K562 (cell line): ENCODE data around the gene IFT172. TPM values are rescaled to one million over a fixed set of nuclear protein-coding genes. Genes with fewer than 3 reads are reported as not detected.

Source experiments
- ATAC-seq: fragments of 200-7000 bp; cut with Tn5 transposase; 3 replicates; pipeline ENCODE4 v1.9.1; 2020; ENCODE audit warnings: moderate library complexity
- BruUV-seq: library from RNA; stranded (reverse); fragments of 400-500 nt; replicated peaks from 2 replicates; lab custom pipeline; 2021; lab: Mats Ljungman, UMichigan
- CTCF ChIA-PET: fragments of 300-600 bp; formaldehyde crosslinking; extraction: SDS; loops from one replicate; lab custom pipeline; 2021; ENCODE audit warnings: low intra/inter-chr PET ratio; lab: Yijun Ruan, JAX
- POLR2A ChIA-PET: fragments of 300-600, 350-650 bp; sonication (Branson Sonifier 250); formaldehyde crosslinking; extraction: SDS; loops from one replicate; lab custom pipeline; 2021; ENCODE audit warnings: antibody characterized with exemption, inconsistent platforms; lab: Yijun Ruan, JAX
- DNase-seq, 4 experiments: peaks; one replicate each; pipeline versions ENCODE4 v3.0.0 to v3.0.0-alpha.2; 2011 to 2018; ENCODE audit warnings: low spot score in 3 of 4, mixed read lengths in 3 of 4; ENCODE audit errors: extremely low read depth in 1 of 4
- FAIRE-seq: peaks from 2 replicates; lab custom pipeline; 2011; peaks lifted over from hg19 to GRCh38; lab: Jason Lieb, UNC
- H2AFZ ChIP-seq: 2 replicates; pipeline ENCODE4 v1.6.0; 2011; ENCODE audit warnings: low read depth, low read length, control low read depth, inconsistent platforms
- H3K27ac ChIP-seq: fragments of 200-600 bp; 3 replicates; pipeline ENCODE4 v1.8.0; 2011; ENCODE audit warnings: low read depth, mild to moderate bottlenecking, control low read depth, inconsistent platforms, low read length, moderate library complexity, mixed read lengths; ENCODE audit errors: extremely low read depth
- H3K27me3 ChIP-seq, 2 experiments: fragments of 300-600 bp in 1 of 2; 2 replicates in 1 of 2; 3 replicates in 1 of 2; pipeline versions ENCODE4 v1.6.0 to v1.8.0; 2011; ENCODE audit warnings: inconsistent platforms in 2 of 2, low read length in 2 of 2, mild to moderate bottlenecking in 1 of 2, mixed read lengths in 1 of 2, moderate library complexity in 1 of 2; ENCODE audit not compliant: control insufficient read depth in 2 of 2, insufficient read depth in 2 of 2
- H3K36me3 ChIP-seq: fragments of 300-600 bp; 3 replicates; pipeline ENCODE4 v1.8.0; 2011; ENCODE audit warnings: mild to moderate bottlenecking, low read length, inconsistent platforms; ENCODE audit not compliant: control insufficient read depth, insufficient read depth
- H3K4me1 ChIP-seq, 2 experiments: fragments of 200-600 bp in 1 of 2; replicated peaks in 1 of 2; 2 replicates in 1 of 2; 3 replicates in 1 of 2; pipeline versions ENCODE4 v1.5.1 to v1.8.0; 2011; ENCODE audit warnings: inconsistent platforms in 2 of 2, low read length in 2 of 2, mild to moderate bottlenecking in 1 of 2, mixed read lengths in 1 of 2, moderate library complexity in 1 of 2; ENCODE audit not compliant: control insufficient read depth in 2 of 2, insufficient read depth in 2 of 2
- H3K4me2 ChIP-seq: 2 replicates; pipeline ENCODE4 v1.6.1; 2011; ENCODE audit warnings: low read length, control low read depth, inconsistent platforms, mixed read lengths; ENCODE audit not compliant: insufficient read depth
- H3K4me3 ChIP-seq: fragments of 200-600 bp; sonication (generic), shearing (Covaris generic); 2 replicates; pipeline ENCODE4 v1.5.1; 2016; ENCODE audit warnings: control low read depth, inconsistent platforms
- H3K79me2 ChIP-seq: fragments of 200-600 bp; 3 replicates; pipeline ENCODE4 v1.8.0; 2011; ENCODE audit warnings: low read length, inconsistent platforms; ENCODE audit not compliant: control insufficient read depth, insufficient read depth
- H3K9ac ChIP-seq, 2 experiments: 2 replicates each; pipeline versions ENCODE4 v1.6.0 to v1.6.1; 2011; ENCODE audit warnings: low read depth in 2 of 2, low read length in 2 of 2, control low read depth in 1 of 2, inconsistent platforms in 1 of 2, mild to moderate bottlenecking in 1 of 2, mixed read lengths in 1 of 2; ENCODE audit not compliant: insufficient read depth in 1 of 2
- H3K9me1 ChIP-seq: one replicate; pipeline ENCODE4 v1.6.0; 2011; ENCODE audit warnings: inconsistent platforms, mild to moderate bottlenecking, low read length, moderate library complexity; ENCODE audit not compliant: control insufficient read depth, insufficient read depth
- H3K9me3 ChIP-seq: replicated peaks from 2 replicates; pipeline ENCODE4 v1.5.1; 2011; ENCODE audit warnings: low read depth, low read length, inconsistent platforms; ENCODE audit not compliant: control insufficient read depth, insufficient read depth
- H4K20me1 ChIP-seq: replicated peaks from 2 replicates; pipeline ENCODE4 v1.6.1; 2011; ENCODE audit warnings: low read length, inconsistent platforms, mixed read lengths; ENCODE audit not compliant: control insufficient read depth, insufficient read depth
- CBX1 ChIP-seq: sonication (generic); IDR thresholded peaks from 2 replicates; pipeline ENCODE4 v1.6.1; 2016; ENCODE audit warnings: antibody characterized with exemption, low read depth, mild to moderate bottlenecking
- CBX8 ChIP-seq: fragments of 200-600 bp; sonication (generic); IDR thresholded peaks from 2 replicates; pipeline ENCODE4 v1.6.1; 2012; ENCODE audit warnings: borderline replicate concordance, mixed run types, low read depth, mild to moderate bottlenecking, moderate library complexity, mixed read lengths, low read length, control low read depth, inconsistent platforms; ENCODE audit not compliant: poor library complexity, severe bottlenecking; ENCODE audit errors: extremely low read depth
- CHD2 ChIP-seq: IDR thresholded peaks from 2 replicates; pipeline ENCODE4 v1.6.1; 2011; ENCODE audit warnings: low read depth, low read length
- CSDE1 ChIP-seq, 2 experiments: fragments of 450-650 bp; IDR thresholded peaks; 2 replicates each; pipeline ENCODE4 v1.6.1; 2016; ENCODE audit warnings: mild to moderate bottlenecking in 1 of 2
- HDAC2 ChIP-seq: fragments of 450-650 bp; IDR thresholded peaks from 2 replicates; pipeline ENCODE4 v1.6.1; 2016; ENCODE audit warnings: mild to moderate bottlenecking
- IRF2 ChIP-seq: sonication (generic); formaldehyde crosslinking; IDR thresholded peaks from 2 replicates; pipeline ENCODE4 v1.8.1; 2022; ENCODE audit warnings: mild to moderate bottlenecking, missing genetic modification reagents
- JUND ChIP-seq, 2 experiments: IDR thresholded peaks; 2 replicates in 1 of 2; 3 replicates in 1 of 2; pipeline ENCODE4 v1.6.1; 2011; ENCODE audit warnings: borderline replicate concordance in 2 of 2, low read depth in 2 of 2, low read length in 2 of 2, improper control_type of control experiment in 1 of 2, missing biosample characterization in 1 of 2, missing genetic modification characterization in 1 of 2, missing genetic modification reagents in 1 of 2
- PHF8 ChIP-seq: fragments of 200-600 bp; sonication (generic); IDR thresholded peaks from 2 replicates; pipeline ENCODE4 v1.6.1; 2012; ENCODE audit warnings: mixed run types, mild to moderate bottlenecking, inconsistent platforms, low read length, moderate library complexity, borderline replicate concordance
- POU5F1 ChIP-seq: fragments of 150-350 bp; IDR thresholded peaks from 2 replicates; pipeline ENCODE4 v1.6.1; 2014; ENCODE audit warnings: borderline replicate concordance, low read length, low read depth, mild to moderate bottlenecking; ENCODE audit not compliant: partially characterized antibody
- SETDB1 ChIP-seq: IDR thresholded peaks from one replicate; pipeline ENCODE4 v1.6.1; 2012; ENCODE audit warnings: low read length, control low read depth, inconsistent platforms
- SMAD2 ChIP-seq: fragments of 150-350 bp; IDR thresholded peaks from 2 replicates; pipeline ENCODE4 v1.6.1; 2014; ENCODE audit warnings: low read depth, mild to moderate bottlenecking, low read length
- SP1 ChIP-seq: sonication (generic); formaldehyde crosslinking; IDR thresholded peaks from 2 replicates; pipeline ENCODE4 v1.8.1; 2022; ENCODE audit warnings: mild to moderate bottlenecking, missing genetic modification reagents
- TAF7 ChIP-seq: fragments of 450-650 bp; IDR thresholded peaks from 2 replicates; pipeline ENCODE4 v1.6.1; 2016; ENCODE audit warnings: missing genetic modification characterization, missing compliant biosample characterization
- TRIM28 ChIP-seq: fragments of 450-650 bp; IDR thresholded peaks from 2 replicates; pipeline ENCODE4 v1.6.1; 2017
- ZBTB34 ChIP-seq: fragments of 250-450 bp; sonication (Bioruptor Pico); IDR thresholded peaks from 2 replicates; pipeline ENCODE4 v1.8.0; 2021; ENCODE audit warnings: mild to moderate bottlenecking, moderate library complexity
- ZNF282 ChIP-seq: sonication (generic); formaldehyde crosslinking; IDR thresholded peaks from 2 replicates; pipeline ENCODE4 v1.8.1; 2023; ENCODE audit warnings: missing genetic modification reagents
- ZNF644 ChIP-seq: fragments of 200-800 bp; sonication (Bioruptor generic); IDR thresholded peaks from 2 replicates; pipeline ENCODE4 v1.6.1; 2016; ENCODE audit warnings: low read depth, missing genetic modification characterization, missing compliant biosample characterization
- WGBS: fragments of 100-300 bp; shearing (Covaris generic); methylation state at CpG from one replicate; pipeline ENCODE4 v1.1.6; 2016; ENCODE audit warnings: low coverage, mixed read lengths; ENCODE audit not compliant: insufficient coverage; ENCODE audit errors: missing lambda C conversion rate; 5-methylcytosine and 5-hydroxymethylcytosine counted together
- in situ Hi-C: fragments of 300-500 bp; cut with MboI; formaldehyde crosslinking; loops from 4 replicates; pipeline ENCODE4 v1.15.0; 2018; ENCODE audit warnings: inconsistent platforms, mixed read lengths
- intact Hi-C: fragments of 100-400 bp; cut with micrococcal nuclease; formaldehyde crosslinking; loops from 2 replicates; pipeline ENCODE4 v1.14.2; 2022
- polyA plus RNA-seq, 8 experiments: library from polyadenylated mRNA; depleted of rRNA in 4 of 8; stranded (reverse) in 5 of 8; unstranded in 3 of 8; fragments of >200 nt; fragmentation: Nextera tagmentation in 2 of 8; fragmentation: Illumina TruSeq in 1 of 8; extraction: Ambion mirVana in 2 of 8; extraction: Trizol in 1 of 8; gene quantifications; 2 replicates each; pipeline versions ENCODE4 v1.2.1 to v1.2.3, GENCODE V29; 2011 to 2014; ENCODE audit warnings: inconsistent platforms in 1 of 8, missing spikeins in 1 of 8
- total RNA-seq, 7 experiments: library from RNA; depleted of rRNA in 6 of 7; stranded (reverse); fragments of >200 nt in 6 of 7; fragmentation: Illumina TruSeq in 2 of 7; extraction: Trizol in 2 of 7; gene quantifications; 2 replicates each; pipeline versions ENCODE4 v1.2.1 to v1.2.3, GENCODE V29; 2011 to 2021; ENCODE audit warnings: low replicate concordance in 1 of 7

The IFT172 gene
- total and polyA plus RNA-seq, 9 of the 15 experiments (the other 6 are each of a cell fraction or from before 2014, with no cell fraction given) = 5.6 to 19.1 (median 13.5) TPM

GRCh38 chr2:27409321-27410073 is 80.0 kb downstream of the IFT172 start, which contains the start of gene PPM1G (continued):
- TF ChIP-seq TRIM28 (no peak), HDAC2 (no peak), CHD2 (peak; percentile 99), SETDB1 (no peak), PHF8 (peak; percentile 89), ZNF282 (CRISPR knock-in tag) (peak; percentile 79), CBX8 (no peak), CBX1 (peak; percentile 86)

GRCh38 chr2:27408601-27409320 is 80.8 kb downstream of the IFT172 start:
- intact Hi-C loops = loop anchor here (1.0 to 5.0 kb wide), 4 partner anchors 21 to 275 kb away; partner anchors contain the start of gene ZNF512
- Histone ChIP-seq H3K27ac (peak overlapping the region; percentile 93), H3K4me2 (peak overlapping the region; percentile 88), H4K20me1 (no peaks in the 10 kb centered on the region), H3K27me3 (no peaks in the 10 kb centered on the region), H3K4me1 (peaks cover 6 to 23% of the 10 kb centered on the region in 2 experiments; a peak in 4 of 5 replicates), H2AFZ (peak overlapping the region; percentile 76), H3K4me3 (peak overlapping the region; percentile 99), H3K36me3 (peaks cover 32% of the 10 kb centered on the region; the same call in 2 of the 3 replicates), H3K79me2 (peaks cover 56% of the 10 kb centered on the region), H3K9ac (peak overlapping the region; percentile 90 to 100), H3K9me3 (no peaks in the 10 kb centered on the region), H3K9me1 (no peaks in the 10 kb centered on the region)
- BruUV-seq = no TSS peak
- ChIA-PET CTCF (interaction anchor here (0.8 to 3.0 kb wide), 5 partner anchors 19 to 275 kb away, joined by 3 to 35 read pairs (median 4); partner anchors contain the start of genes IFT172 and NRBP1), POLR2A (interaction anchor here (0.6 to 5.0 kb wide), 17 partner anchors 11 to 380 kb away, joined by 3 to 46 read pairs (median 3); partner anchors contain the start of genes NRBP1, SLC4A1AP, SUPT7L and ZNF513)
- ATAC-seq (peak; percentile 58), FAIRE-seq (no peak), DNase-seq (peak in 2 of 4 experiments; percentile 33 to 40)
- 0% methylated on average over 28 of the region's 33 CpGs for WGBS
- in situ Hi-C loops = no loop called here
- TF ChIP-seq ZNF644 (tag) = no peak
- TF ChIP-seq ZBTB34 (CRISPR knock-in tag) = no peak
- TF ChIP-seq JUND (IDR thresholded peaks at IDR 0.05; ENCODE audit: borderline replicate concordance, low read depth, low read length) = no peak
- TF ChIP-seq JUND (tag; IDR thresholded peaks at IDR 0.05; ENCODE audit: borderline replicate concordance, low read depth, low read length) = no peak
- no peak for TF ChIP-seq SP1 (CRISPR knock-in tag)
- TF ChIP-seq TAF7 (tag) = 0 out of 2 replicates have a peak, but pooled peaks have one; percentile 15
- no peak for TF ChIP-seq POU5F1
- TF ChIP-seq CSDE1 (IDR thresholded peaks at IDR 0.05) = no peak
- TF ChIP-seq IRF2 = peak; percentile 64; the same call in 1 of the 2 replicates
- no peak for TF ChIP-seq SMAD2
